HepG2 (cell line): ENCODE measurements around the gene CISD3. TPM values are rescaled to one million over a fixed set of nuclear protein-coding genes. Genes with fewer than 3 reads are reported as not detected.
A peak's percentile ranks its signal among the peaks of the same experiment; 100 is the strongest.

ENCODE experiments used
- ERF ChIP-seq: IDR thresholded peaks from 2 replicates; pipeline ENCODE4 v1.6.1; 2018; ENCODE audit warnings: missing biosample characterization, missing genetic modification reagents
- FOXJ3 ChIP-seq: sonication (generic); formaldehyde crosslinking; IDR thresholded peaks from 2 replicates; pipeline ENCODE4 v1.4.0; 2020; ENCODE audit warnings: missing genetic modification reagents, mild to moderate bottlenecking, borderline replicate concordance
- HNRNPK ChIP-seq: fragments of 200-400 bp; formaldehyde crosslinking; IDR thresholded peaks from 2 replicates; pipeline ENCODE4 v1.6.1; 2018; ENCODE audit warnings: low read length, low read depth, moderate library complexity, mild to moderate bottlenecking; ENCODE audit not compliant: poor library complexity, severe bottlenecking
- HNRNPL ChIP-seq: fragments of 200-400 bp; formaldehyde crosslinking; IDR thresholded peaks from 2 replicates; pipeline ENCODE4 v1.6.1; 2017; ENCODE audit warnings: mild to moderate bottlenecking, low read depth, low read length
- KAT7 ChIP-seq: IDR thresholded peaks from 2 replicates; pipeline ENCODE4 v1.6.1; 2018; ENCODE audit warnings: borderline replicate concordance, missing compliant biosample characterization
- KLF11 ChIP-seq: IDR thresholded peaks from 2 replicates; pipeline ENCODE4 v1.6.1; 2016; ENCODE audit warnings: missing compliant biosample characterization
- KLF12 ChIP-seq: sonication (generic); formaldehyde crosslinking; IDR thresholded peaks from 2 replicates; pipeline ENCODE4 v1.4.0; 2020; ENCODE audit warnings: missing genetic modification reagents, borderline replicate concordance
- MXD4 ChIP-seq: IDR thresholded peaks from 2 replicates; pipeline ENCODE4 v1.6.1; 2016; ENCODE audit warnings: mild to moderate bottlenecking, missing biosample characterization, missing genetic modification reagents
- RARA ChIP-seq: IDR thresholded peaks from 2 replicates; pipeline ENCODE4 v1.6.1; 2016; ENCODE audit warnings: missing genetic modification reagents, missing compliant biosample characterization
- RBAK ChIP-seq: sonication (generic); formaldehyde crosslinking; IDR thresholded peaks from 2 replicates; pipeline ENCODE4 v1.5.1; 2020; ENCODE audit warnings: mild to moderate bottlenecking, missing genetic modification reagents
- SMYD3 ChIP-seq: sonication (generic); formaldehyde crosslinking; IDR thresholded peaks from 2 replicates; pipeline ENCODE4 v1.8.1; 2023; ENCODE audit warnings: mild to moderate bottlenecking, missing genetic modification reagents
- SNAPC4 ChIP-seq: sonication (generic); formaldehyde crosslinking; IDR thresholded peaks from 2 replicates; pipeline ENCODE4 v1.4.0; 2020; ENCODE audit warnings: mild to moderate bottlenecking, missing genetic modification reagents
- SUZ12 ChIP-seq: fragments of 150-350 bp; IDR thresholded peaks from 2 replicates; pipeline ENCODE4 v1.6.1; 2014; ENCODE audit warnings: low read depth, low read length
- ZC3H13 ChIP-seq: sonication (generic); formaldehyde crosslinking; IDR thresholded peaks from 2 replicates; pipeline ENCODE4 v1.8.1; 2023; ENCODE audit warnings: mild to moderate bottlenecking, missing genetic modification reagents, moderate library complexity
- ZGPAT ChIP-seq: IDR thresholded peaks from 2 replicates; pipeline ENCODE4 v1.6.1; 2016; ENCODE audit warnings: mild to moderate bottlenecking
- ZNF142 ChIP-seq: sonication (generic); formaldehyde crosslinking; IDR thresholded peaks from 2 replicates; pipeline ENCODE4 v1.4.0; 2020; ENCODE audit warnings: missing genetic modification reagents
- ZNF543 ChIP-seq: sonication (generic); formaldehyde crosslinking; IDR thresholded peaks from 2 replicates; pipeline ENCODE4 v1.4.0; 2020; ENCODE audit warnings: mild to moderate bottlenecking, missing genetic modification reagents
- ZNF569 ChIP-seq: sonication (generic); formaldehyde crosslinking; IDR thresholded peaks from 2 replicates; pipeline ENCODE4 v1.5.0; 2020; ENCODE audit warnings: mild to moderate bottlenecking, missing genetic modification reagents, moderate library complexity, borderline replicate concordance
- polyA plus RNA-seq, 8 experiments: library from polyadenylated mRNA; depleted of rRNA in 3 of 8; stranded (reverse) in 7 of 8; unstranded in 1 of 8; fragments of >200 nt; fragmentation: Illumina TruSeq in 4 of 8; extraction: Trizol in 4 of 8; gene quantifications; 2 replicates each; pipeline versions ENCODE4 v1.2.1 to v1.2.3, GENCODE V29; 2011 to 2016; ENCODE audit warnings: low read depth in 4 of 8, missing spikeins in 1 of 8, mixed read lengths in 1 of 8; ENCODE audit not compliant: insufficient read depth in 1 of 8
- total RNA-seq, 5 experiments: library from RNA; depleted of rRNA; stranded (reverse); fragments of >200 nt; fragmentation: Illumina TruSeq; extraction: Trizol; gene quantifications; 2 replicates each; pipeline ENCODE4 v1.2.3, GENCODE V29; 2016; ENCODE audit warnings: low read depth in 1 of 5

The CISD3 gene
- total and polyA plus RNA-seq, 2 of the 13 experiments (the other 11 are each of a cell fraction or from before 2014, with no cell fraction given) = 30.0 to 34.1 TPM

GRCh38 chr17:38747463-38748148 lies 17.5 kb downstream of the CISD3 start (continued):
- TF ChIP-seq SNAPC4 (CRISPR knock-in tag) (no peak), SMYD3 (CRISPR knock-in tag) (no peak), FOXJ3 (CRISPR knock-in tag) (no peak), SUZ12 (no peak), ZGPAT (peak; percentile 78; the same call in 1 of the 2 replicates), ZNF142 (CRISPR knock-in tag) (no peak), ZNF569 (no peak), ZNF543 (CRISPR knock-in tag) (peak; percentile 64), HNRNPK (peak; percentile 33), KLF11 (CRISPR knock-in tag) (no peak), RARA (CRISPR knock-in tag) (no peak), KLF12 (CRISPR knock-in tag) (no peak), ZC3H13 (CRISPR knock-in tag) (0 out of 2 replicates have a peak, but pooled peaks have one; percentile 21), KAT7 (CRISPR knock-in tag) (peak; percentile 78; the same call in 1 of the 2 replicates), MXD4 (CRISPR knock-in tag) (0 out of 2 replicates have a peak, but pooled peaks have one; percentile 26), ERF (CRISPR knock-in tag) (no peak; the same call in 1 of the 2 replicates), HNRNPL (0 out of 2 replicates have a peak, but pooled peaks have one; percentile 58), RBAK (CRISPR knock-in tag) (no peak)
